PC-9 (cell line): ENCODE results near the gene ERBB4.

Experiments used
- CTCF ChIP-seq: fragments of 200-600 bp; sonication (generic); conservative IDR thresholded peaks from 2 replicates; pipeline ENCODE4 v1.6.1; 2017; ENCODE audit warnings: mixed run types, antibody characterized with exemption, mild to moderate bottlenecking, moderate library complexity
- EZH2 ChIP-seq: fragments of 200-600 bp; sonication (generic); IDR thresholded peaks from 2 replicates; pipeline ENCODE4 v1.8.0; 2017; ENCODE audit warnings: antibody characterized with exemption, low read depth

DNA sequence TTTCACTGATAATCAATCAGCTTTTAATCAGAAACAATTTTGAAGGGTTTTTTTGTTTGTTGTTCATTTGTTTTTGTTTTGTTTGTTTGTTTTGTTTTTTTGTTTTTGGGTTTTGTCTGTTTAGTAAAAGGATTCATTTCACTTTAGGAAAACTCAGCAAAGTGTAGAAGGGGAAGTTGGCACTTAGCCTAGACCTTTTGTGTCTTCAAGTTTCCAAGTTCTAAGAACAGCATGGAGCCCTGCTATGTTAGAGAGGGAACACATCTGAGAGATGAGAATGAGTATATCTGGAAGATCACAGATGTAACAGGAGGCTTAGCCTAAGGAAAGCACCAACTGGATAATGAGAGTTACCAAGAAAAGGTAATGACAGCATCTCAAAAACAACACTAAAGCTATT lies 501.5 kb downstream of the ERBB4 start:
- TF ChIP-seq EZH2 (no peak), CTCF (no peak)
